ENCODE measurements around the gene MACROD2.

GRCh38 chr20:13996265-13996664 lies 949 bp downstream of the MACROD2 start:
- TF ChIP-seq ZNF565 (CRISPR knock-in tag; conservative IDR thresholded peaks at IDR 0.05; ENCODE audit: low read depth) (no peak), SNAI2 (CRISPR knock-in tag; IDR thresholded peaks at IDR 0.05) (no peak), TCF4 (CRISPR knock-in tag; IDR thresholded peaks at IDR 0.05; ENCODE audit: borderline replicate concordance) (no peak)
